OCI-LY3 (cell line): ENCODE data around the gene CAMTA1.
"Not testable (repeated sequence)": the region's sequence is repeated elsewhere in the genome, so short reads cannot be mapped to it uniquely, and the experiment has no call there.

Experiments used
- H2AFZ ChIP-seq: fragments of 200-600, 300-600 bp; shearing (Covaris generic); 2 replicates; pipeline ENCODE4 v1.6.0; 2014; ENCODE audit warnings: antibody characterized with exemption, low read depth, low read length
- H3K27ac ChIP-seq: fragments of 200-600, 300-600 bp; sonication (generic); 2 replicates; pipeline ENCODE4 v1.5.1; 2014; ENCODE audit warnings: mild to moderate bottlenecking, low read length, moderate library complexity, mixed read lengths
- H3K27me3 ChIP-seq: fragments of 200-600, 300-600 bp; sonication (generic); 2 replicates; pipeline ENCODE4 v1.6.1; 2014; ENCODE audit warnings: low read depth, low read length, mixed read lengths
- H3K36me3 ChIP-seq: fragments of 200-600, 300-600 bp; sonication (generic); replicated peaks from 2 replicates; pipeline ENCODE3; 2014; ENCODE audit warnings: low read depth, low read length, mixed read lengths
- H3K4me1 ChIP-seq: fragments of 300-600, 200-600 bp; sonication (generic); 2 replicates; pipeline ENCODE4 v1.6.1; 2014; ENCODE audit warnings: low read length, mixed read lengths
- H3K4me2 ChIP-seq: fragments of 200-600, 300-600 bp; sonication (generic); 2 replicates; pipeline ENCODE4 v1.6.1; 2014; ENCODE audit warnings: low read length, mixed read lengths
- H3K4me3 ChIP-seq: fragments of 300-600, 200-600 bp; sonication (generic); 2 replicates; pipeline ENCODE4 v1.5.1; 2014; ENCODE audit warnings: antibody characterized with exemption, mild to moderate bottlenecking, low read length, moderate library complexity
- H3K79me2 ChIP-seq: fragments of 300-600, 200-600 bp; shearing (Covaris generic); 2 replicates; pipeline ENCODE4 v1.6.1; 2014; ENCODE audit warnings: mild to moderate bottlenecking, low read length, mixed read lengths
- H3K9ac ChIP-seq: fragments of 300-600, 200-600 bp; shearing (Covaris generic); 2 replicates; pipeline ENCODE4 v1.6.0; 2014; ENCODE audit warnings: mild to moderate bottlenecking, low read length, moderate library complexity
- H3K9me3 ChIP-seq: fragments of 200-600, 300-600 bp; shearing (Covaris generic); 2 replicates; pipeline ENCODE4 v1.6.1; 2014; ENCODE audit warnings: low read length, mixed read lengths; ENCODE audit not compliant: insufficient read depth
- H4K20me1 ChIP-seq: fragments of 200-600, 300-600 bp; sonication (generic); 2 replicates; pipeline ENCODE4 v1.6.1; 2016; ENCODE audit warnings: low read length, mixed read lengths; ENCODE audit not compliant: insufficient read depth
- EZH2phosphoT487 ChIP-seq: fragments of 200-600 bp; shearing (Covaris generic); IDR thresholded peaks from 2 replicates; pipeline ENCODE4 v1.6.1; 2018; ENCODE audit warnings: antibody characterized with exemption, mixed run types, low read depth
- TF ChIP-seq, protein P1 (sequence below): fragments of 200-600, 300-600 bp; sonication (generic); IDR thresholded peaks from 2 replicates; pipeline ENCODE4 v1.5.1; 2014; ENCODE audit warnings: antibody characterized with exemption, low read length, low read depth

The CAMTA1 gene

DNA sequence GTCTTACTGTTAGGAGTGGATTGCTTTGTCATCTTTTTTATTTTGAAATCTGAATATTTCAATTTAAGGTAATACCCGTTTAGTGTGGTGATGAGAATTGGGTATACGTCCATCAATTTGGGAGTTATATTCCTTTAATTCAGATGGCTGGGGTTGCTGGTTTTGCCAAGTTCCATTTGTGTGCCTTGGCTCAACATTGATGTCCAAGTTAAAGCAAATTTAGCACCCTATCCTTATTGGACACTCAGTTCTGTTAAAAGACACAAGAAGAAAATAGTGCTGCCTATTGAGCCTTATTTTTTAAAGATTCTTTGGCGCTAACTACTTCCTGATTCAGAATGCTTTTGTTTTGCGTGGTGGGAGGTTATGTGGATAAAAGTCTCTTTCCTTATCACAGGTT is 40.6 kb downstream of the CAMTA1 start:
- Histone ChIP-seq H3K4me2 (no peak overlapping the region), H3K9ac (no peak overlapping the region), H4K20me1 (peaks cover 11% of the 10 kb centered on the region), H3K4me3 (no peak overlapping the region), H3K79me2 (0 out of 2 replicates have a peak, but pooled peaks cover 4% of the 10 kb centered on the region), H3K4me1 (peaks cover 18% of the 10 kb centered on the region), H3K27me3 (no peaks in the 10 kb centered on the region), H3K27ac (no peak overlapping the region), H2AFZ (no peak overlapping the region), H3K36me3 (no peaks in the 10 kb centered on the region), H3K9me3 (no peaks in the 10 kb centered on the region)
- TF ChIP-seq, protein P1, sequence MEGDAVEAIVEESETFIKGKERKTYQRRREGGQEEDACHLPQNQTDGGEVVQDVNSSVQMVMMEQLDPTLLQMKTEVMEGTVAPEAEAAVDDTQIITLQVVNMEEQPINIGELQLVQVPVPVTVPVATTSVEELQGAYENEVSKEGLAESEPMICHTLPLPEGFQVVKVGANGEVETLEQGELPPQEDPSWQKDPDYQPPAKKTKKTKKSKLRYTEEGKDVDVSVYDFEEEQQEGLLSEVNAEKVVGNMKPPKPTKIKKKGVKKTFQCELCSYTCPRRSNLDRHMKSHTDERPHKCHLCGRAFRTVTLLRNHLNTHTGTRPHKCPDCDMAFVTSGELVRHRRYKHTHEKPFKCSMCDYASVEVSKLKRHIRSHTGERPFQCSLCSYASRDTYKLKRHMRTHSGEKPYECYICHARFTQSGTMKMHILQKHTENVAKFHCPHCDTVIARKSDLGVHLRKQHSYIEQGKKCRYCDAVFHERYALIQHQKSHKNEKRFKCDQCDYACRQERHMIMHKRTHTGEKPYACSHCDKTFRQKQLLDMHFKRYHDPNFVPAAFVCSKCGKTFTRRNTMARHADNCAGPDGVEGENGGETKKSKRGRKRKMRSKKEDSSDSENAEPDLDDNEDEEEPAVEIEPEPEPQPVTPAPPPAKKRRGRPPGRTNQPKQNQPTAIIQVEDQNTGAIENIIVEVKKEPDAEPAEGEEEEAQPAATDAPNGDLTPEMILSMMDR = no peak
- no peak for TF ChIP-seq EZH2phosphoT487

DNA sequence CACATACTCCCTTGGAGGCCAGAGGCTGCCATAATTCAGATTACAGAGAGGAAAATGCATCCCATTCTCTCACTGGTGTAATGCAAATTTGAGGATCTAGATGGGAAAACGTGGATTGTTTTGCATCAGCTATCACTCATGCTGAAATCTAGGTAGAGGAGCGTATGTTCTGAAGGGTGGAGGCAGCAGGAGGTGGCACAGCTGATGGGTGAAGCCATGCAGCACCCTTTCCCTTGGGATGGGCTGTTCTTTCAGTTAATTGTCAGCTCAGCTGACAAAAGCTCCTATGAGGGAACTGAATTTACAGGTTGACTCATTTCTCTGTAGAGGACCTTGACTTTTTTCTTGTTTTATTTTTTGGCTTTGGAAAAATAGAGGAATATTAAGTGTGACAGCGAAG is 41.8 kb downstream of the CAMTA1 start:
- H3K27ac ChIP-seq = no peak overlapping the region
- peaks cover 7% of the 10 kb centered on the region; the same call in 1 of the 2 replicates for H4K20me1 ChIP-seq

DNA sequence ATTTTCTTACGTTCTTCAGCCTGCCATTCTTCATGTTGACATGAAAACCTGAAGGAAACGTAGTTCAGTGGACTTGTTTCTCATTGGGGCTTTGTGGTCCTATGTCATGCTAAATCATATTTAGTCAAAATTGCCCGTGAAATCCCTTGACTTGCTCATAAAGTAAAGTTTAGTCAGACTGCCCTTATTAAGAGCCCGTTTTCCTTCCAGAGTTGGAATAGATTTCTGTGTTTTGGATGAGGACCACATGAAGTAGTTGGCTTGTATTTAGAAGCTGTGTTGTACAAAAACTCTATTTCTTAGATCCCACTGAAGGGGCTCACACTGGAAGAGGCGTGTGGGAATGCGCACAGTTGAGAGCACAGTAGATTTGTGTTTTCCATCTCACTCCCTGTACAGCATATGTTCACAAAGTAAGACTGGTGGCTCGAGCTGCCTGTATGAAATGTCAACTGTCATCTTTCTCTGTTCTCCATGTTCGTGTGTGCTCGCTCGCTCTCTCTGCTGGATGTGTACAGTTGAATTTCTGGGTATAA is 42.4 kb downstream of the CAMTA1 start:
- Histone ChIP-seq H3K27me3 (no peaks in the 10 kb centered on the region), H3K9ac (no peak overlapping the region), H3K27ac (no peak overlapping the region), H3K4me2 (no peak overlapping the region), H3K79me2 (0 out of 2 replicates have a peak, but pooled peaks cover under 1% of the 10 kb centered on the region), H3K36me3 (no peaks in the 10 kb centered on the region), H4K20me1 (peaks cover 7% of the 10 kb centered on the region; the same call in 1 of the 2 replicates), H3K9me3 (no peaks in the 10 kb centered on the region), H3K4me3 (no peak overlapping the region), H3K4me1 (peaks cover 14% of the 10 kb centered on the region), H2AFZ (no peak overlapping the region)
- TF ChIP-seq, protein P1 = no peak

More for the DNA sequence above, 41.8 kb downstream of the CAMTA1 start:
- no peak for TF ChIP-seq EZH2phosphoT487
- TF ChIP-seq, protein P1 = no peak
- no peak overlapping the region for H3K4me2 ChIP-seq
- no peaks in the 10 kb centered on the region for H3K9me3 ChIP-seq
- H3K4me3 ChIP-seq = no peak overlapping the region
- no peak overlapping the region for H3K9ac ChIP-seq
- H2AFZ ChIP-seq = no peak overlapping the region
- H3K36me3 ChIP-seq = no peaks in the 10 kb centered on the region
- H3K79me2 ChIP-seq = 0 out of 2 replicates have a peak, but pooled peaks cover 4% of the 10 kb centered on the region
- H3K27me3 ChIP-seq = no peaks in the 10 kb centered on the region
- H3K4me1 ChIP-seq = peaks cover 18% of the 10 kb centered on the region

DNA sequence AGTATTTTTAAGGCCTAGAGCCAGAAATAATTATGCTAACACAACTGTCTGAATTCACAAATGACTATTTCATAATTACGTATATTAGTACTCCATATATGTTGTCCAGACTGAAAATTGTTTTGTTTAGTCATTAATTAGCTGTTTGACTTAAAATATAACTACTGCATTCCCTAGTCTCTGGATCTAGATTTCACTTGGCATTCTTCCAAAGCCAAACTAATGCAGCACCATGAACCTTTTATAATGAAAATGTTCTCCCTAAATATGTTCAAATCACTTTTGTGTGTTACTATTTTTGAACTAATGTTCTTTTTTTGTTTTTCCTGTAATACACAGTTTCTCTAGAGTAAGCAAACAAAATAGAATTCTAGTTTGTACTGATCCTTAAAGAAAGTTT is 46.1 kb downstream of the CAMTA1 start:
- Histone ChIP-seq H3K9me3 (no peaks in the 10 kb centered on the region), H2AFZ (no peak overlapping the region), H3K4me3 (no peak overlapping the region), H3K9ac (no peak overlapping the region), H3K4me2 (no peak overlapping the region), H3K79me2 (no peaks in the 10 kb centered on the region), H3K27ac (no peak overlapping the region), H4K20me1 (peaks cover 10% of the 10 kb centered on the region; the same call in 1 of the 2 replicates), H3K36me3 (no peaks in the 10 kb centered on the region), H3K4me1 (no peaks in the 10 kb centered on the region), H3K27me3 (no peaks in the 10 kb centered on the region)
- TF ChIP-seq, protein P1 = no peak
- no peak for TF ChIP-seq EZH2phosphoT487

DNA sequence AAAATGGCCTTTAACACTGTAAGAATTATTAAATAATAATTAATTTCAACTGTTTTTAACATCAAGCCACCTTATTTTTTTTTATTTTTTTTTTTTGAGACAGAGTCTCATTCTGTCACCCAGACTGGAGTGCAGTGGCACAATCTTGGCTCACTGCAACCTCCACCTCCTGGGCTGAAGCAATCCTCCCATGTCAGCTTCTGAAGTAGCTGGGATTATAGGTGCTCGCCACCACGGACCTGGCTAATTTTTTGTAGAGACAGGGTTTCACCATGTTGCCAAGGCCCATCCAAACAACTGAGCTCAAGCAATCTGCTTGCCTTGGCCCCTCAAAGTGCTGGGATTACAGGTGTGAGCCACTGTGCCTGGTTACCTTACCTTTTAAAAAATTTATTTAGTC is 46.8 kb downstream of the CAMTA1 start:
- H2AFZ ChIP-seq, H3K27ac ChIP-seq, H3K27me3 ChIP-seq, H3K9me3 ChIP-seq, H3K4me2 ChIP-seq, H3K36me3 ChIP-seq, H3K9ac ChIP-seq, H4K20me1 ChIP-seq, H3K79me2 ChIP-seq, H3K4me1 ChIP-seq, H3K4me3 ChIP-seq: not testable (repeated sequence)
